ENCODE results near the gene EEIG2.

Gene EEIG2

DNA sequence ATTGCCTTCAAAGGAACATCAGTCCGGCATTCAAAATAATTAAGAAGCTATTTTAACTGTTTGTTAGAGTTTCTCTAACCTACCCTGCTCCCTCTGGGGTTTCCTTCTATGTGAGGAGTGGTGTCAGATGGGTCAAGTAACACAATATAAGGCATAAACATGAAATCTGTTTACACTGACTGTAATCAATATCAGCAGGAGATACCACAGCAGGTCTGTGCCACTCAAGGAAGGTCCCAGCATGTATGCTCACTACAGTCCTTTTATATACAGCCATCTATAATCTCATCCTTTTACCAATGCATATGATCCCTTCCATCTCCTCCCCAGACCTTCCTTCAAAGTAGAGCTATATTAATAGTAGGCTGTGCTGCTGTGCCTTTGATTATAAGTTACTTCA lies 25.4 kb downstream of the EEIG2 start:
- DNase-seq = no peak

GRCh38 chr1:108590441-108590840 lies 30.5 kb downstream of the EEIG2 start:
- no peak for DNase-seq

DNA sequence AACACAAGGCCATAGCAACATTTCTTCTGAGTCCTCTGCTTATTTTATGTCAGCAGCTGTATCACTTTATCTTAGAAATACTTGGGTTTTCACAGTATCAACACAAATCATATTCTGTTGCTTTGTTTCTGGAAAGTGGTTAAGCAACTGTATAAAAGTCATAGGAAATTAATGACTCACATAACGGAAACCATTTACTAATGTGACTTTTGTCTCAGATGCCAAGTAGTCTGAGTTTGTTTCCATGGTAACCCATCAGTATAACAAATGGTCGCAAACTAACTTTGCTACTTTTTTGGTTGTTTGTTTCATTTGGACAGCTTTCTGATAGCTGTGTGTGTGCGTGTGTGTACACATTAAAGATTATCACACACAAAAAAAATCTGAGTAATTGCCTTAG lies 31.1 kb downstream of the EEIG2 start:
- no peak for DNase-seq

DNA sequence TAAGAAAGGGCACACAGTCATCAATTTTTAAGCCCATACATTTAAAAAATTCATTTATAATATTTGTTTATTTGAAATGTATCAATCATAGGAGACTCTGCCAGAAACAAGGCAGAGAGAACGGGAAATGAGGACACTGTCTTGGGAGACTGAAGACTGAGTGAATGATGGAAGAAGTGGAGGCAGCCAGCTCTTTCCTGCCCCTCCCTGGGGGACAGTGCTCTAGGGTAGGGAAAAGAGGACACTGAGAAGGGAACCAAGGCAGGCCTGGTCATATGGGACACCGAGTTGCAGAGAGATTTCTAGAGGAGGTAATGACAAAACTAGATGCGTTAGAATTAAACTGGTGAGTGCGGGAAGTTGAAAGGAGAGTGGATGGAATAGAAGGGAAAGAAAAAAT lies 31.6 kb downstream of the EEIG2 start:
- DNase-seq = no peak

GRCh38 chr1:108592030-108592759 lies 32.3 kb downstream of the EEIG2 start:
- DNase-seq = no peak

GRCh38 chr1:108593448-108593847 lies 33.5 kb downstream of the EEIG2 start:
- no peak for DNase-seq

DNA sequence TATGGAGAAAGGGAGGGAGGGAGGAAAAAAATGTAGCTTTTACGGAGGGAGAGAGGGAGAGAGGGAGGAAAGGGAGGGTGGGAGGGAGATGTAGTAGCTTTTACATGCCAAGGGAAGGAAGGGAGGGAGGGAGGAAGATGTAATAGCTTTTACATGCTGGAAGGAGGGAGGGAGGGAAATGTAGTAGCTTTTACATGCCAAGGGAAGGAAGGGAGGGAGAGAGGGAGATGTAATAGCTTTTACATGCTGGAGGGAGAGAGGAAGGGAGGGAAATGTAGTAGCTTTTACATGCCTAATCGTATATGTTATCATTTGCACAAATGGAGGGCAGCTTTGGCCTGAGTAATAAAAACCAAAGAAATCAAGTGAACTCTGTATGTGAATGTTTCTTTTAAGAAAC lies 35.6 kb downstream of the EEIG2 start:
- no peak for DNase-seq

DNA sequence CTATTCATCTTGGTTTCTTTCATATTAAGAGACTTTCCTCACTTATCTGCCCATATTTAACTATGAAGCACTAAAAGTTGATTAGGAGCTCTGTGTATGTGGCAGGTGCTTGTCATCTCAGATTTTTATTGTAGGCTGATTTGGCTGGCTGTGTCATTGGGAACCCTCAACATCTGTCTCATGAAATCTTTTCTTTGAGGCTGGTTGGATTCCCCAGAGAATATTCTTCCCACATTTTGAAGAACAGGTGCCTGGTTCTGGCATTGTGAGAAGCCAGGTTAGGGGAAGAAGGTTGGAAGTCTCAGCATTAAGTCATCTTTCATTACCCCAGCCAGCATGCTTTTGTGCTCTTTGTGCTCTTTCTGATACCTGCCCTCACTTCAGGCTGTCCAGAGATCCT lies 37.1 kb downstream of the EEIG2 start:
- no peak for DNase-seq

GRCh38 chr1:108598340-108598739 lies 38.4 kb downstream of the EEIG2 start:
- no peak for DNase-seq

DNA sequence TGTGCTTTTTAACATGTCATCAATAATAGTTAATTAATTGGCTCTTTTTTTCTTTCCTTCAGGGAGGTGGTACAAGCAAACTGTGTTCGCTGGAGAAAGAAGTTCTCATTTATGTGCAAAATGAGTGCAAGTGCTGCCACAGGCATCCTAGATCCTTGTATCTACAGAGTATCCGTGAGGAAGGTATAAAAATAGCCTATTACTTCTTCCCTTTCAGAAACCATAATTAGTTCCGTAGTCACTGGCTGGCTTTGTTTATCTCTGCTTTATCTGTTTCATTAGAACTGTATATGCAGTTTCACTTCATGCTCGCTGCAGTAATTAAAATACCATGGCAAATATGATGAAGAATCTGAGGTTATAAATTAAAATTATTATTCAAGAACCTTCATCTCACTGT lies 40.6 kb downstream of the EEIG2 start:
- no peak for DNase-seq

GRCh38 chr1:108601708-108602410 lies 42.0 kb downstream of the EEIG2 start:
- DNase-seq = no peak

DNA sequence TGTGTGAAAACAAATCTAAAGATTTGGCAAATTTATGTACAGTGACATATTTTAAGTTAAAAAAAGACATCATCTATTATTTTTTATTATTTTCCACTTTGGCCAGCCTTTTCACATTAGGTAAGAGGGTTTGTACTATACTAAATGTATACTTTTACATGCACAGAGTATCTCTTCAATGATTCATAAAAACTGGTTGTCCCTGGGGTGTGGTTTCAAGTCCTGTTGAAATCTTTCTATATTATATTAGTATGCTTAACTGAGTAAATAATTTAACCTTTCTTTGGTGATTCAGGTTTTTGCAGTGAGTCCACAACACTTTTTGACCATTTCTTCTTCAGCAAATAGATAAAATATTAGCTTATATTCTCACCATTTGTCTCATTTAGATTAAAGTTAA lies 45.7 kb downstream of the EEIG2 start:
- DNase-seq = no peak

DNA sequence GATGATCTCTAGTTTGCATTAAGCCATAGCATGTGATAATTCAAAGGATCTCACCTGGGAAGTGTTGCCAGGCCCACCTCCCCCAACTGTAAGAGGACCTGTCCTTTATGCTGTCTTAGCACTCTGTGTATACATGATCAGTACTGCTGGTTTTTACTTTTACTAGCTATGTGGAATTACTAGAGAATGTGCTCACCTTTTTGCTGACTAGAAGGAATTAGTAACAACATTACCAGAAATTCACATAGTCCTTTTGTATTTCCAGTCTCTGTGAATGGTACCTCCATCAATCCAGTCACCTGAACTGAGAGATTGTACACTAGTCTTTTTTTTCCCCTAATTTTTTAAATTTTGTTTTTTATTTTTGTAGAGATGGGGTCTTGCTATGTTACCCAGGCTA lies 46.6 kb downstream of the EEIG2 start:
- no peak for DNase-seq

- no peak for DNase-seq
Measured at GRCh38 chr1:108609483-108610049, 49.7 kb downstream of the EEIG2 start.

All from activated CD4-positive, alpha-beta T cell treated with anti-CD3 and anti-CD28 coated beads for 48 hours (primary cell).